GM23338 (cell line): ENCODE results near the gene HKDC1. TPM values are rescaled to one million over a fixed set of nuclear protein-coding genes. Genes with fewer than 3 reads are reported as not detected.

Source experiments
- ATAC-seq: fragments of 200-7000 bp; cut with Tn5 transposase; 3 replicates; pipeline ENCODE4 v1.9.1; 2020
- DNase-seq: peaks from one replicate; pipeline ENCODE4 v3.0.0-alpha.2; 2015; ENCODE audit warnings: low spot score
- H2AFZ ChIP-seq: fragments of 200-600 bp; sonication (generic); 2 replicates; pipeline ENCODE4 v1.8.0; 2016; ENCODE audit warnings: antibody characterized with exemption, mild to moderate bottlenecking, moderate library complexity
- H3F3A ChIP-seq: fragments of 200-600 bp; sonication (generic); replicated peaks from 2 replicates; pipeline ENCODE4 v1.8.0; 2017; ENCODE audit warnings: antibody characterized with exemption, mixed run types, low read depth
- H3K27ac ChIP-seq: fragments of 200-600 bp; sonication (generic); 2 replicates; pipeline ENCODE4 v1.6.1; 2016; ENCODE audit warnings: low read depth
- H3K27me3 ChIP-seq: fragments of 200-600 bp; sonication (generic); 2 replicates; pipeline ENCODE4 v1.8.0; 2016; ENCODE audit warnings: mild to moderate bottlenecking, mixed run types, moderate library complexity; ENCODE audit not compliant: insufficient read depth
- H3K36me3 ChIP-seq: fragments of 200-600 bp; sonication (generic); 2 replicates; pipeline ENCODE4 v1.8.0; 2016; ENCODE audit warnings: mild to moderate bottlenecking; ENCODE audit not compliant: insufficient read depth
- H3K4me1 ChIP-seq: fragments of 200-600 bp; sonication (generic); 2 replicates; pipeline ENCODE4 v1.8.0; 2016; ENCODE audit warnings: mild to moderate bottlenecking, moderate library complexity; ENCODE audit not compliant: insufficient read depth
- H3K4me2 ChIP-seq: fragments of 200-600 bp; sonication (generic); 2 replicates; pipeline ENCODE4 v1.7.1; 2017; ENCODE audit warnings: mixed run types
- H3K4me3 ChIP-seq: fragments of 200-600 bp; sonication (generic); 2 replicates; pipeline ENCODE4 v1.6.1; 2016; ENCODE audit warnings: mixed run types
- H3K79me2 ChIP-seq: fragments of 200-600 bp; sonication (generic); replicated peaks from 2 replicates; pipeline ENCODE4 v1.8.0; 2017; ENCODE audit warnings: mild to moderate bottlenecking; ENCODE audit not compliant: insufficient read depth
- H3K9me2 ChIP-seq: fragments of 200-600 bp; sonication (generic); 2 replicates; pipeline ENCODE4 v1.8.0; 2017; ENCODE audit not compliant: insufficient read depth
- H4K20me1 ChIP-seq: fragments of 200-600 bp; sonication (generic); replicated peaks from 2 replicates; pipeline ENCODE4 v1.8.0; 2017; ENCODE audit warnings: mild to moderate bottlenecking; ENCODE audit not compliant: insufficient read depth
- H3K27ac Mint-ChIP-seq: 2 replicates; pipeline ENCODE4 v1.8.0; 2020; ENCODE audit warnings: inconsistent platforms, mild to moderate bottlenecking, moderate library complexity, mixed read lengths
- H3K27me3 Mint-ChIP-seq: 3 replicates; pipeline ENCODE4 v1.8.0; 2022; ENCODE audit warnings: low read depth, mild to moderate bottlenecking, moderate library complexity, mixed read lengths, inconsistent platforms; ENCODE audit not compliant: insufficient read depth, poor library complexity
- H3K36me3 Mint-ChIP-seq: 3 replicates; pipeline ENCODE4 v1.8.0; 2021; ENCODE audit warnings: low read depth, mild to moderate bottlenecking, inconsistent platforms, moderate library complexity, mixed read lengths
- H3K4me1 Mint-ChIP-seq: 3 replicates; pipeline ENCODE4 v1.8.0; 2020; ENCODE audit warnings: mild to moderate bottlenecking, inconsistent platforms, mixed read lengths
- H3K4me3 Mint-ChIP-seq: 3 replicates; pipeline ENCODE4 v1.8.0; 2021; ENCODE audit warnings: moderate library complexity, mild to moderate bottlenecking, inconsistent platforms, mixed read lengths
- H3K9me3 Mint-ChIP-seq: 3 replicates; pipeline ENCODE4 v1.8.0; 2020; ENCODE audit warnings: moderate library complexity, mild to moderate bottlenecking, inconsistent platforms, mixed read lengths
- CREB1 ChIP-seq: fragments of 250-450 bp; sonication (Bioruptor Pico); IDR thresholded peaks from 2 replicates; pipeline ENCODE4 v1.5.0; 2020; ENCODE audit warnings: low read depth, mild to moderate bottlenecking, moderate library complexity
- CTCF ChIP-seq, 2 experiments: fragments of 200-600 bp in 1 of 2; sonication (generic) in 1 of 2; conservative IDR thresholded peaks; 2 replicates each; pipeline versions ENCODE4 v1.5.1 to v1.6.1; 2016 to 2017; ENCODE audit warnings: antibody characterized with exemption in 2 of 2, low read depth in 2 of 2, mild to moderate bottlenecking in 2 of 2, moderate library complexity in 1 of 2
- ETS1 ChIP-seq: IDR thresholded peaks from 2 replicates; pipeline ENCODE4 v1.6.1; 2016; ENCODE audit warnings: antibody characterized with exemption
- EZH2 ChIP-seq: fragments of 200-600 bp; sonication (generic); IDR thresholded peaks from one replicate; pipeline ENCODE4 v1.8.0; 2017; ENCODE audit warnings: antibody characterized with exemption, mild to moderate bottlenecking, low read depth; ENCODE audit not compliant: unreplicated experiment
- EZH2phosphoT487 ChIP-seq: fragments of 200-600 bp; sonication (generic); IDR thresholded peaks from one replicate; pipeline ENCODE4 v1.8.1; 2018; ENCODE audit warnings: antibody characterized with exemption; ENCODE audit not compliant: unreplicated experiment
- JUNB ChIP-seq: IDR thresholded peaks from one replicate; pipeline ENCODE4 v1.6.1; 2016; ENCODE audit warnings: antibody characterized with exemption; ENCODE audit not compliant: unreplicated experiment
- POLR2AphosphoS5 ChIP-seq: IDR thresholded peaks from 2 replicates; pipeline ENCODE4 v1.6.1; 2016; ENCODE audit warnings: antibody characterized with exemption, low read depth
- REST ChIP-seq: IDR thresholded peaks from one replicate; pipeline ENCODE4 v1.6.1; 2018; ENCODE audit warnings: antibody characterized with exemption; ENCODE audit not compliant: unreplicated experiment
- STAT1 ChIP-seq: IDR thresholded peaks from one replicate; pipeline ENCODE4 v1.6.1; 2016; ENCODE audit warnings: antibody characterized with exemption; ENCODE audit not compliant: unreplicated experiment
- ZNF114 ChIP-seq: fragments of 250-450 bp; sonication (Bioruptor Pico); IDR thresholded peaks from 2 replicates; pipeline ENCODE4 v1.5.0; 2020; ENCODE audit warnings: mild to moderate bottlenecking, moderate library complexity
- ZNF462 ChIP-seq: fragments of 250-450 bp; sonication (Bioruptor Pico); IDR thresholded peaks from 2 replicates; pipeline ENCODE4 v1.5.0; 2020; ENCODE audit warnings: mild to moderate bottlenecking, moderate library complexity
- polyA plus RNA-seq: library from polyadenylated mRNA; unstranded; fragments of >200 nt; fragmentation: Nextera tagmentation; extraction: Ambion mirVana; gene quantifications from 2 replicates; pipeline ENCODE4 v1.2.1, GENCODE V29; 2016
- total RNA-seq: library from RNA; depleted of rRNA; stranded (reverse); fragments of >200 nt; shearing (Covaris generic); gene quantifications from 2 replicates; pipeline ENCODE4 v1.2.3, GENCODE V29; 2014

Gene HKDC1
- total and polyA plus RNA-seq, 2 experiments from 2014 or later, result 0.03 TPM; not detected in 1

GRCh38 chr10:69241575-69241974, 21.4 kb downstream of the HKDC1 start (continued):
- TF ChIP-seq EZH2, result no peak

GRCh38 chr10:69242040-69242851, 22.1 kb downstream of the HKDC1 start:
- ATAC-seq (no peak), DNase-seq (no peak)
- Histone ChIP-seq H4K20me1 (no peaks in the 10 kb centered on the region), H3K36me3 (no peaks in the 10 kb centered on the region), H2AFZ (peak overlapping the region; percentile 94; the same call in 1 of the 2 replicates), H3K4me1 (peaks cover 12% of the 10 kb centered on the region; the same call in 1 of the 2 replicates), H3K9me2 (no peaks in the 10 kb centered on the region), H3F3A (no peaks in the 10 kb centered on the region), H3K79me2 (no peaks in the 10 kb centered on the region), H3K27me3 (no peaks in the 10 kb centered on the region), H3K27ac (no peak overlapping the region), H3K4me3 (no peak overlapping the region), H3K4me2 (no peak overlapping the region)
- no peak overlapping the region for H3K27ac Mint-ChIP-seq
- H3K36me3 Mint-ChIP-seq, result no peaks in the 10 kb centered on the region; the same call in 2 of the 3 replicates
- H3K27me3 Mint-ChIP-seq, result peaks cover 9% of the 10 kb centered on the region
- no peak overlapping the region for H3K4me3 Mint-ChIP-seq
- no peaks in the 10 kb centered on the region; the same call in 2 of the 3 replicates for H3K9me3 Mint-ChIP-seq
- peaks cover 20% of the 10 kb centered on the region; the same call in 2 of the 3 replicates for H3K4me1 Mint-ChIP-seq
- TF ChIP-seq STAT1 (no peak), POLR2AphosphoS5 (no peak), EZH2 (no peak), ETS1 (no peak), CTCF (conservative IDR thresholded peaks at IDR 0.05; ENCODE audit: low read depth in 2 of 2) (no peak), ZNF114 (CRISPR knock-in tag) (no peak), REST (no peak), JUNB (no peak), CREB1 (CRISPR knock-in tag) (no peak), ZNF462 (CRISPR knock-in tag) (no peak), EZH2phosphoT487 (no peak)
